Stimulated activated naive CD8-positive, alpha-beta T cell treated with anti-CD3 and anti-CD28 coated beads, Interleukin-15, Interleukin-2, amounts not matched to agents 100 U/mL and 50 U/mL, for 24 hours (primary cell): ENCODE results near the gene CAPN5.
A peak's percentile ranks its signal among the peaks of the same experiment; 100 is the strongest.

Experiments
- ATAC-seq: fragments of 150-1000 bp; cut with Tn5 transposase; one replicate; pipeline ENCODE4 v1.10.0; 2021
- DNase-seq: peaks from one replicate; pipeline ENCODE4 v3.0.0; 2021

CAPN5 gene

DNA sequence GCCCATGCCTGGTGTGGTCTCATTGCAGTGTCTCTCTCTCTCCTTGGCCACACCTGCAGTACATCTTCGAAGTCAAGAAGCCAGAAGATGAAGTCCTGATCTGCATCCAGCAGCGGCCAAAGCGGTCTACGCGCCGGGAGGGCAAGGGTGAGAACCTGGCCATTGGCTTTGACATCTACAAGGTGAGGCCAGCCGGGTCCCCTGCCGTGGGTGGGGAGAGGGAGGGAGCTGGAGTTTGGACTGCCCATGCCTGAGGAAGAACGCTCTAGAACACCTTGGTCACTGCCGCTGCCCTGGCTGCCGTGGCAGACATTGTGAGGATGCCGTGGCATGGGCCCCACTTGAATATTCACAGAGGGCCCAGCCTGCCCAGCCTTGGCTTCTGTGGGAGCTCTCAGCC lies 52.2 kb downstream of the CAPN5 start:
- DNase-seq (no peak), ATAC-seq (no peak)

- DNase-seq (no peak), ATAC-seq (no peak)
These were observed 52.8 kb downstream of the CAPN5 start for GRCh38 chr11:77119531-77119936.

- DNase-seq (no peak), ATAC-seq (no peak)
These were observed 53.8 kb downstream of the CAPN5 start for GRCh38 chr11:77120571-77120970.

DNA sequence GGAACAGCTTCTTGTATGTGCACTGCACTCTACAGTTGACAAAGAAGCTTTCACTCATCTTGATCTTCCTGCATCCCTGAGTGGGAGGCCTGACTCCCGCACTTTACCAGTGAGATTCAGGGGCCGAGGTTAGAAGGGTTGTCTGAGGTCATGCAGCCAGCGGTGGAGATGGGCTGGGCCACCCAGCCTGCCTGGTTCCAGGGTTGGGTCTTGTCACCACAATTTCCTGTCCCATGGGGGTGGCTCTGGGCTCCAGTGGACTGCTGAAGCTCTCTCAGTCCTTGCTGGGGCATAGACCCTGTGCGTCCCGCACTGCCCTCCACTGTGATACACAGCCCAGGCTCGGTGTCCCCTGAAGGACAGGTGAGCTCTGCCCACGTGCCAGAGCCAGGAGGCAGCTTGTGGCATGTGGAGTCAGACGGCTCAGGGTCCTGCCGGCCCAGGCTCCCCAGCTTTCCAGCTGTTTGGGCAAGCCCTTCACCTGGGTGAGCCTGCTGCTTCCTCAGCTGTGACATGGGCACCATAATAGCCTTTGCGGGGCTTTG lies 54.4 kb downstream of the CAPN5 start:
- no peak for DNase-seq
- no peak for ATAC-seq

DNA sequence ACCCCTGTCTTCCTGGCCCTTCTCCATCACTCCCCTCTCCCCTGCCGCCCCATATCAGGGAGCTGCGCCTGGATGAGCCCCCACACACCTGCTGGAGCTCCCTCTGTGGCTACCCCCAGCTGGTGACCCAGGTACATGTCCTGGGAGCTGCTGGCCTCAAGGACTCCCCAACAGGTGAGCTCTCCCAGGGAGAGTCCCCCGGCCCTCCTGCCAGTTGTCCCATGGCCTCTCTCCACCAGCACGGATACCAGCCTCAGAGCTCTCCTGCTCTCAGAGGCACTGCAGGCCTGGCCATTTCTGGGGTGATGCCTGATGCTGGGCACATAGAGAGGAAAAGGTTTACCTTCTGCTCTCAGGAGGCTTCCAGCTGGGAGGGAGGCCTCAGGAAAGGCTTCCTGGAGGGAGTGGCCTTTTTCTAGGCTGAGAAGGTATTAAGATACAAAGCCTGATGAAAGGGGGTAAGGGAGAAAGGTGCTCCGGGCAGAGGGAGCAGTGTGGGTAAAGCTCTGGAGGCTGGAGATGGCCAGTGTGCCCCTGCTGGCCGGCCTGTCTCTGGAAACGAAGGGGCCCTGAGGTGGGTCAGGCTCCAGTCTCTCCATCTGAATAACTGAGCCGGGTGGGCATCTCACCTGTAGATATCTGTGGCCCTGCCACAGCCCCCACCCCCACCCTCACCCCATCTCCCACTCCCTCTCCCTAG lies 55.3 kb downstream of the CAPN5 start:
- ATAC-seq (no peak), DNase-seq (no peak)

GRCh38 chr11:77122576-77123212 lies 55.9 kb downstream of the CAPN5 start:
- no peak for ATAC-seq
- no peak for DNase-seq

GRCh38 chr11:77123591-77123990 lies 56.8 kb downstream of the CAPN5 start:
- DNase-seq, result no peak
- ATAC-seq, result no peak

DNA sequence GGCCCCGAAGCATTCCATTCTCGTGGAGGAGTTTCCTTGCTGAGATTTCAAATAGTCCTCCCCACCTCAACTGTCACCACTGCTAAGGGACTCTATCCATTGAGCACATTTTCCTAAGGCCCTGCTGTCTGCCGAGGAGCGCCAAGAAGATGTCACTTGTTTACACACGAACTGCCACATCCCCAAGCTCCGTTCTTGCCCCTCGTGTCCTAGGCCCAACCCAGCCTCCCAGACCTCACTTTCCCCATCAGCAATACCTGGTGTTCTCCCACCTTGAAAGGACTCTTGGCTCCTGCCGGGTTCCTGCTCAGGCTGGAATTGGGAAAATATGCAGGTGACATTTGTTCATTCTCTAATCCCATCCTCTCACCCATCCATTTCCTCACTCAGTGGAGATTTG lies 57.3 kb downstream of the CAPN5 start:
- ATAC-seq (no peak), DNase-seq (no peak)

DNA sequence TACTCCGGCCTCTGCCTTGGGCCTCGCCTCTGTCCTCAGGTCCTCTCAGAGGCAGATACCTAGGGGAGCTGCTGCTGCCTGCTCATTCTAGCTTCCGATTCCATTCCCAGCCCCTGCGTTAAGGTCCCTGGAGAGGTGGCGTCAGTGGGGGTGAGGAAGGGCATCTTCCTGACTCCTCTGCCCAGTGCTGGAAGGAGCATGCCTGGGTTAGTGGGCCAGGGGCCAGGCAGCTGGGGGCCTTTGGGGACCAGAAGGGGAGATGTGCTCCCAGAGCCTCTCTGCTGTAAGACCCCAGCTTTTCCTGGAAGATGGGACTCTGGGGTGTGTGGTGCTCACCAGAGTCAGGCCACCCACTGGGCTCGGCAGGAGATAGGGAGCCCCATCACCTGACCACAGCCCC lies 57.7 kb downstream of the CAPN5 start:
- no peak for ATAC-seq
- DNase-seq, result no peak

GRCh38 chr11:77125191-77125590 lies 58.4 kb downstream of the CAPN5 start:
- no peak for DNase-seq
- ATAC-seq, result no peak

DNA sequence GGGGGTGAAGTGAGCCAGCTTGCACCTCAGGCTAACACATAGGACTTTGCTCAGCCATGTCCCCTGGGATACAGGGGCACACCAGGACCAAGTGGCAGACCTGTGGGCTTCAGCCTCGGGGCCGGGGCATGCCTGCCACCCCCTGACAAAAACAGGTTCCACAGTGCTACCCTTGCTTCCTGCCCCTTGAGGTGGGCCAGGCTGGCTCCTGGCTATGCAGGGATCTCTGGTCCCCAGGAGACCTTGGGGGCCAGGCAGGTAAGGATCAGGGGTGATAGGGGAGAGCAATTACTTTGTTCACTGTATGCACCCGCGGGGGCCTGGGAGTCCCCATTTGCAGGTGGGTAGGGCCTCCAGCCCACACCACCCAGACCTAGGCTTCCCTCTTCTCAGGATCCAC lies 58.9 kb downstream of the CAPN5 start:
- ATAC-seq (no peak), DNase-seq (no peak)

DNA sequence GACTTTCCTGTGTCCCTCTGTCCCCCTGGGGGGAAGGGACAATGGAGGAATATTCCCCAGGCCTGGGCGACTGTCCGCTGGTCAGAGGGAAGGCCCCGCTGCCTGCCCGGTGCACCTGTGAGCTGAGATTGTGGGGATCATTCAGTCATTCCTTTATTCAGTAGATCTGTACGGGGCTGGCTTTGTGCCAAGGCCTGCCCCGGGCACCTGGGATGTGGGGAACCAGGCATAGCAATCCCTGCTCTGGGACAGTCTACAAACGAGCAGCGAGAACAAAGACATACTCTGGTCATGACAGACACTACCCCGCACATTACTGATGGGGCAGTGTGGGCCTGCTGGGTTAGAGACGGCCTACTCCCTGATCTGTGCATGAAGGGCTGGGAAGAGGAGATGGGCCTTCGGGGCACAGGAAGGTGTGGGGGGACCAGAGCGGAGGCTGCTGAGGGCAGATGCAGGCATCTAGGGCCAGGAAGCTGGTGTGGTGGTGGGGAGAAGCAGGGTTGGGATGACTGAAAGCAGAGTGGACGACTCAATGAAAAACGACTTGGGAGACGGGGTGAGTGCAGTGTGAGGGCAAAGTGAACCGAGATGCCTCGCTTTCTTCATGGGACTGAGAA lies 59.5 kb downstream of the CAPN5 start:
- DNase-seq (no peak), ATAC-seq (no peak)

DNA sequence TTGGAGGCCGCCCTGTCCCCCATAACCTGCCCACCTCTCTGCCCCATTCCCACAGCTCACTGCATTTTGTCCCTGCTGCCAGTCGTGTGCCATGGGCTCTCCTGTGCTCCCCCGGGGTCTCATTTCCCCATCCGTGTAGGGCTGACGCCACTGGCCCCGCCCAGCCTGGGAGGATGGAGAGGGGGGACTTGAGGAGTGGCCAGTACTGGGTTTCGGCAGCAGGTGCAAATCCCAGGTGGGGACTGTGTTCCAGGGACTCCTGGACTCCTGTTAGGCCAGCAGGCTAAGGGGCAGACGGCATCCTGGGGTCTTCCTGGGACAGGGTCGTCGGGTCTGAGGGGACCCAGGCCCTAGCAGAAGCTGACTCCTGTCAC lies 60.1 kb downstream of the CAPN5 start:
- no peak for ATAC-seq
- no peak for DNase-seq

- peak; percentile 69 for DNase-seq
- peak; percentile 71 for ATAC-seq
These were observed 60.6 kb downstream of the CAPN5 start for GRCh38 chr11:77127235-77127911.

GRCh38 chr11:77127920-77128691 lies 61.3 kb downstream of the CAPN5 start, which contains the start of gene MYO7A:
TSS of gene MYO7A (plus strand) at chr11:77128246. CDS start at chr11:77130635, 2,389 bp downstream.
- DNase-seq, result no peak
- ATAC-seq, result no peak

- DNase-seq, result no peak
- ATAC-seq, result no peak
These were observed 62.5 kb downstream of the CAPN5 start for GRCh38 chr11:77129069-77129841.

- DNase-seq (no peak), ATAC-seq (no peak)
These were observed 63.3 kb downstream of the CAPN5 start for GRCh38 chr11:77129842-77130756.

GRCh38 chr11:77130763-77131513 lies 64.2 kb downstream of the CAPN5 start:
- ATAC-seq (no peak), DNase-seq (no peak)

- no peak for DNase-seq
These were observed 64.8 kb downstream of the CAPN5 start for GRCh38 chr11:77131560-77131959.

More at GRCh38 chr11:77131560-77131959, 64.8 kb downstream of the CAPN5 start:
- no peak for ATAC-seq
